ENCODE results near the gene ZBP1. TPM values are rescaled to one million over a fixed set of nuclear protein-coding genes. Genes with fewer than 3 reads are reported as not detected.
A peak's percentile ranks its signal among the peaks of the same experiment; 100 is the strongest.

The ZBP1 gene
- total RNA-seq, 1 donor from 2014 or later = not detected

DNA sequence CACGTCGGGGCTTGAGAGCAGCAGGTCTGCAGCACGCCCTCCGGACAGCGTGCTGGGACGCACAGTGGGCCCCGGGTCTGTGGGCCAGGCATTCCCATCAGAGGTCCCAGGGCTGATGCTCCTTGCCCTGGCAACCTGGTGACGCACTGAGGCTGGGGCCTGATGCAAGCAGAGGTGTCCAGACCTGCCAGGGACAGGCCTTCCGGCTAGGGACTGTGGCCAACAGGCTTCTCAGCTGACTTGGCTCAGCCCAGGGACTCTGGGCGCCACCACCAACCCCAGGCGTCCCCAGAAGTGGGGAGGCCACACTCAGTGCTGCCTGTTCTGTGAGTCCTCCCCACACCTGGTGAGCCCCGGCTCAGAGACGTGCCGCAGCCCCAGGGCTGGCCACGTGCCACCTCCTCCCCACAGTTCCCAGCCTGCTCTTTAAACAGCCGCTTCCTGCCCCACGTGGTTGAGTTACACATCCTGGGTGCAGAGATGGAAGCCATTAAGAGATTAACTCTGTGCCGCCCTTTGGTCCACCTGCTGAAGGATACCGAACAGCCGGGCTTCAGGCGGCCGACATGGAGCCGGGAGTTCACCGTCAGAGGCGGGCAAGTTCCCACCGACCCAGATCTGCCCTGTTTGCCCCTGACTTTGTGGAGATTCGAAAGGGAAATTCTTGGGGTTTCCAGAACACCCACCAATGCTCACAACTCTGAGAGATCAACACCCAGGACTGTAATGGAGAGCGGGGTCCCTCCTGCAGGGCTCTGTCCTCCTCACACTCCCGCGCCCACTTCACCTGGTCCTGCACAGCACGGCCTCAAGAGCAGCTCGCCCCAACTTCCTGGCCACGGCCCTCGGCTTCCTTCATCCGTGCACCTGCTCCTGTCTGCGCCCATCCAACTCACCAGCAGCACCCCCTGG, 37.6 kb upstream of the ZBP1 start:
- peaks cover 18% of the 10 kb centered on the region for H3K36me3 Mint-ChIP-seq (ENCODE audit: low read depth)
- H3K27ac Mint-ChIP-seq (ENCODE audit: unreplicated experiment) = peak overlapping the region; percentile 27

DNA sequence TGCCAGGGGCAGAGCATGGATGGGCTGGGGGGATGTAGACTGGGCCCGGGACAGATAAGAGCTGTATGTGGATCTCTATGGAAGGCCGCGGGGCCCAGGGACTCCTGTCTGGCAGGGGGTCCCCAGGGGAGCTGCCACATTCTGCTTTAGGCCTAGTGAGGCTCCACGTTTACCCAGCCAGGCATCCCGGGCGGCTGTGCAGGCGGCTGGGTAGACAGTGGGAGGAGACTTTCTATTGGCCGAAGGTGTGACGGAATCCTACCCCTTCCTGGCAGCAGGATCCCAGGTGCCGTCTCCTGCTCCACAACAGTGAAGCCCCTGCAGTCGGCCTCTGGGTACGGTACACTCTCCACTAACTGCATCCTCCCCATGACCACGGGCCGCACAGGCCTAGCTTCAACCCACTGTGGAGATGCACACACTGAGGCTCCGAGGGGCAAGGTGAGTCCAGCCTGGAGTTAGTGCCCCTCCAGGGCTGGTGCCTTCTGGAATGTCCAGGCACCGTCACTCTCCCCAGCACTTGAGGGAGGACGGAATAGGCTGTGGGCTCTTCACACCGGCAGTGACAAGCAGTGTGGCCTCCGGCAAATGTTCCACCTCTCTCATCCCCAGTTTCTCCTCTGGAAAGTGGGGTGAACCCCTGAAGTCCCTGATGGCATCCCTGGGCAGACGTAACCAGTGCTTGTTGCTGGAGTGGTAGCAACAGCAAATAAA, 36.8 kb upstream of the ZBP1 start:
- TF ChIP-seq, protein P1, sequence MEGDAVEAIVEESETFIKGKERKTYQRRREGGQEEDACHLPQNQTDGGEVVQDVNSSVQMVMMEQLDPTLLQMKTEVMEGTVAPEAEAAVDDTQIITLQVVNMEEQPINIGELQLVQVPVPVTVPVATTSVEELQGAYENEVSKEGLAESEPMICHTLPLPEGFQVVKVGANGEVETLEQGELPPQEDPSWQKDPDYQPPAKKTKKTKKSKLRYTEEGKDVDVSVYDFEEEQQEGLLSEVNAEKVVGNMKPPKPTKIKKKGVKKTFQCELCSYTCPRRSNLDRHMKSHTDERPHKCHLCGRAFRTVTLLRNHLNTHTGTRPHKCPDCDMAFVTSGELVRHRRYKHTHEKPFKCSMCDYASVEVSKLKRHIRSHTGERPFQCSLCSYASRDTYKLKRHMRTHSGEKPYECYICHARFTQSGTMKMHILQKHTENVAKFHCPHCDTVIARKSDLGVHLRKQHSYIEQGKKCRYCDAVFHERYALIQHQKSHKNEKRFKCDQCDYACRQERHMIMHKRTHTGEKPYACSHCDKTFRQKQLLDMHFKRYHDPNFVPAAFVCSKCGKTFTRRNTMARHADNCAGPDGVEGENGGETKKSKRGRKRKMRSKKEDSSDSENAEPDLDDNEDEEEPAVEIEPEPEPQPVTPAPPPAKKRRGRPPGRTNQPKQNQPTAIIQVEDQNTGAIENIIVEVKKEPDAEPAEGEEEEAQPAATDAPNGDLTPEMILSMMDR (IDR thresholded peaks at IDR 0.05) = no peak
- Mint-ChIP-seq H3K27ac (ENCODE audit: unreplicated experiment) (peak overlapping the region; percentile 59), H3K9me3 (ENCODE audit: low read depth) (no peaks in the 10 kb centered on the region), H3K36me3 (ENCODE audit: low read depth) (peaks cover 18% of the 10 kb centered on the region), H3K27me3 (ENCODE audit: low read depth) (no peaks in the 10 kb centered on the region), H3K4me1 (ENCODE audit: low read depth) (peaks cover 23% of the 10 kb centered on the region), H3K4me3 (ENCODE audit: unreplicated experiment) (no peak overlapping the region)
- peak; percentile 77 for DNase-seq (ENCODE audit: low spot score)

More for the DNA sequence above, 37.6 kb upstream of the ZBP1 start:
- Mint-ChIP-seq H3K4me3 (ENCODE audit: unreplicated experiment) (no peak overlapping the region), H3K27me3 (ENCODE audit: low read depth) (no peaks in the 10 kb centered on the region), H3K9me3 (ENCODE audit: low read depth) (no peaks in the 10 kb centered on the region), H3K4me1 (ENCODE audit: low read depth) (peaks cover 27% of the 10 kb centered on the region)
- TF ChIP-seq, protein P1 (IDR thresholded peaks at IDR 0.05) = no peak
- peak; percentile 86 for DNase-seq (ENCODE audit: low spot score)

DNA sequence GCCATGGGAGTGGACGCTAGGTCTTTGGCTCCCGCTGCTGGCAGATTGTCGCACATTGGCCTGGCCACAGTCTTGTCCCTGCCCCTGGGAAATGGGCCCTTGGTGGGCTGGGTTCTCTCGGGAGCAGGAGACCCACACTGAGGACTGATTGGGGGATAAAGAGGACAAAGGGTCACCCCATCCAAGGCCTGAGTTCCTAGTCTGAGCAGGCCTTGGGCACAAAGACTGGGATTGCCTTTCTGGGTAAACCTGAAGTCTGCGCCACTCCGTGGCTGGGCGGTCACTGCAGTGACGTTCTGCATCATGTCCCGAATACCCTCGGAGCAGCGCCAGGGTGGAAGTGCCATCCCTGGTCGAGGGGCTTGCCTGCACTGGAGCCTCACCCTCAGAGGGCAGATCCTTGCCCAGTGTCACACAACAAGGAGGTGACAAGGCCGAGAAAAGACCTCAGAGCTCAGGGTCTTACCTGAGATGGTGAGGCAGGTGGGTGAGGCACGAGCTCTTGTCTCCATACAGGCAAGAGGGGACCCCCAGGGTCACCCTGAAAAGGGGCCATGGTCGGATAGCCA, 36.1 kb upstream of the ZBP1 start:
- peak; percentile 77 for DNase-seq (ENCODE audit: low spot score)
- Mint-ChIP-seq H3K9me3 (ENCODE audit: low read depth) (no peaks in the 10 kb centered on the region), H3K36me3 (ENCODE audit: low read depth) (peaks cover 20% of the 10 kb centered on the region), H3K4me3 (ENCODE audit: unreplicated experiment) (no peak overlapping the region), H3K27ac (ENCODE audit: unreplicated experiment) (peak overlapping the region; percentile 59), H3K27me3 (ENCODE audit: low read depth) (no peaks in the 10 kb centered on the region), H3K4me1 (ENCODE audit: low read depth) (peaks cover 18% of the 10 kb centered on the region)
- TF ChIP-seq, protein P1 (IDR thresholded peaks at IDR 0.05) = no peak

DNA sequence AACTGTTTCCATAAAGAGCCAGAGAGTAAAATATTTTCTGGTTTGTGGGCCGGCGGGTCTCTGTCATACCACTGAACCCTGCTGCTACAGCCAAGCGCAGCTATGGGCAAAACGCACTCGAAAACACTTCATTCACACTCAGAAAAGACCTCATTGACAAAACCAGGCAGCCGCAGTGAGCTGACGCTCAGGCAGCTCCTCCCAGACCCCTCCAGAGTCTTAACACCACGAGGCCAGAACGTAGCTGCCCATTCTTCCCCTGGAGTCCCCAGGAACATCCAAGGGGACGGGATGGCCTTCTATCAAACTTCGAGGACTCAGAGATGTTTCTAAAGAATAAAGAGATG, 35.6 kb upstream of the ZBP1 start:
- H3K9me3 Mint-ChIP-seq (ENCODE audit: low read depth) = no peaks in the 10 kb centered on the region
- peaks cover 16% of the 10 kb centered on the region for H3K4me1 Mint-ChIP-seq (ENCODE audit: low read depth)
- H3K4me3 Mint-ChIP-seq (ENCODE audit: unreplicated experiment) = no peak overlapping the region
- DNase-seq (ENCODE audit: low spot score) = peak; percentile 26
- H3K36me3 Mint-ChIP-seq (ENCODE audit: low read depth) = peaks cover 24% of the 10 kb centered on the region
- TF ChIP-seq, protein P1 (IDR thresholded peaks at IDR 0.05) = no peak
- no peaks in the 10 kb centered on the region for H3K27me3 Mint-ChIP-seq (ENCODE audit: low read depth)
- no peak overlapping the region for H3K27ac Mint-ChIP-seq (ENCODE audit: unreplicated experiment)
